Activated CD4-positive, alpha-beta T cell treated with anti-CD3 and anti-CD28 coated beads for 4 hours (primary cell): ENCODE data around the gene PSMB7.
A peak's percentile ranks its signal among the peaks of the same experiment; 100 is the strongest.

Experiments
- DNase-seq, 2 donors: peaks; one replicate each; pipeline ENCODE4 v3.0.0-alpha.2; 2020

PSMB7 gene

DNA sequence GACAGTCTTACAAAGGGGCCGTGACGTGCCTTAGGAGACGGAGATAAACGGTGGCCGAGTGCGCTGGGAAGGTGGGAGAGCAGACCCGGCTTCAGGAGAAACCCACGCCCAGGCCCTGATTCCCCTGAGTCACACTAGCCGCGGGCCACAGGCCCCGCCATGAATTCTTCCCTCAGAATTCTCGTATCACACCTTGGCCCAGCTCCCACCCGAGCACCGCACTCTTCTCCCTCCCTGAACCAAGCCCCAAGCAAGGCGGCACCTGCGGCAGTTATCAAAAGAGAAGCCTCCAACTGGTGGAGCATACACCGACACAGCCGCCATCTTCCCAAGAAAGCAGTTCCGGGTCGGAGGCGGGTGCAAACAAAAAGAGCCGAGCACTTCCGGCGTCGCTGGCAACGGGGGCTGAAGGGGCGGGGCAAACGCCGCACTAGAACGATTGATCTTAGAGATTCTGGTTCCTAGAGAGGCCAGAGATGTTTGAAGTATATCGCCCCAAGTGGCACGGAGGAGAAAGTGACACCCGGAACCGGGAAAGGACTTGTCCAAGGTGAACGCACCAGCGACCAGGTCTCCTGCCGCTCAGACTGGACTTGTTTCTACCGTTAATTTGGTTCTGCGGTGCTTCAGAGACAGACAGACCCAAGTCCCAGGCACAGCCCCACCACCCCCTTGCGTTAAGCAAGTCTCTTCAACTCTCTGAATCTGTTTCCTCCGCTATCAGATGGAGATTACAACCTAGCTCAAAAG, at the start of gene PSMB7:
Gene PSMB7, minus strand, starts transcription at position 341 of the 750 bp plus-strand sequence. Its CDS starts 17 bp downstream, at position 324.
- peak; percentile 97 to 98 for DNase-seq

DNA sequence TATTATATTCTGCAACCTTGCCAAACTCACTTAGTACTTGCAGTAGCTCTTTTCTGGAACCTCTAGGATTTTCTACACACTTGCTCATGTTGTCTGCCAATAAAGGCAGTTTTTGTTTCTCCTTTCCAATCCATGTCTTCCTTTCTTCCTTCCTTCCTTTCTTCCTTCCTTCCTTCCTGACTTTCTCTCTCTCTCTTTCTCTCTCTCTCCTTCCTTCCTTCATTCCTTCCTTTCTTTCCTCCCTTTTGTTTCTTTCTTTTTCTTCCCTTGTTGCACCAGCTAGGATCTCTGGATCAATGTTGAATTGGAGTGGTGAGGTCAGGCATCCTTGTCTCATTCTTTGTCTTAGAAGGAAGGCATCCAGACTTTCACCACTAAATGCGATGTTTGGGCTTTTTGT, 47.5 kb upstream of the PSMB7 start:
- DNase-seq: no peak

- no peak for DNase-seq
Measured at GRCh38 chr9:124458441-124458840, 43.2 kb upstream of the PSMB7 start.

DNA sequence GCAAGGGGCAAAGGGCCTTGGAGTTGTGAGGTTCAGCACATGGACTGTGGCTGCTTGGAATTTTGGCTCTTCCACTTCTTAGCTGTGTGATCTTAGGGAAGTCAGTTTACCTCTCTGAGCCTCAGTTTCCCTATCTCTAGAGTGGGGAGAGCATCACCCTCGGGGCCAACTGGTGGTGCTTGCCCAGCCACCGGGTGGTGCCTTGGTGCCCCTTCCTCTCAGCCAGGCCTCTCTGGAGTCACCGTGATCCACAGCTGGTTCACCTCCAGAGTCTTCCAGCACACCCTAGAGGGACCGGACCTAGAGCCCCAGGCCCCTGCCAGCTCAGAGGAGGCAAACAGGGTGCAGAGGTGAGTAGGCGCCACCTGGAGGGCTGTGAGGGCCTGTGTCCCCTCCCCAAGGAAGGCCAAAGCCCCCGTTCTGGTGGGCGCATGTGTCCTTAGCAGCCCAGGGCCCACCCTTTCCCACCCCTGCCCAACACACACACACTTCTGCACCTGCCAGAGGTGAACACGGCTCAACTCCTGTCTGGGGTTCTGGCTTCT, 42.7 kb upstream of the PSMB7 start:
- DNase-seq: no peak

DNA sequence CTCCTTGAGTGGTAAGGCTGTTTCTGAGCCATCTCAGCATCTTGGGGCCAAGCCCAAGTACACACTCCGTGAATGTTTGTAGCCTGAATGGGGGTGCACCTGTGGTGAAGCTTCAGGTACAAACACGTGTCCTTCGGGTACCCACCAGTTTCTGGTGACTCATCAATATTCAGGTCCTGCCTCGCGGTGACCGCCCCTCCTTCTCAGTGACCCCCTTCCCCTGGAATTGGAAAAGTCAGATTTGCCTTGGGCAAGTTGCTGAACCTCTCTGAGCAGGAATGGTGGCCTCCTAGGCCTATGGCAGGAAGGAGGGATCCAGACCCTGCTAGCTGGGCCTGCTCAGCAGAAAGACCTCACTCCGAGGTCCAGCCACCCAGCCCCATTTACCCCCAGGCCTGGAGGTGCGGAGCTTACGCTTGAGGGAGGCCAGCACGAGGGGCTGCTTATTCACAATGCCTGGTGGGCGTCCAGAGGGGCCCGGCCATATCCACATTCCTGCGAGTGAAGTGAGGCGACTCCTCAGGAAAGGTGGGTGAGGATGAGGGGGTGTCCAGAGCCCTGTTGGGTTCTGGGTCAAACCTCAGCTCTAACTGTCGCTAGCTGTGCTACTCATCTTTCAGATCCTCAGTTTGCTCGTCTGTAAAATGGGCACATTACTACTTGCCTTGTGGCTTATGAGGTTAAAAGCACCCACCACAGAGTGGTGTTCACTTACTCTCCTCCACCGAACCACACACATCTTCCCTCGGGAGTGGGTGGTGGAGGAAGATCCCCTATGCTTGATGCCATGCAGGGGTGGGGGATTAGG, 42.0 kb upstream of the PSMB7 start:
- no peak for DNase-seq

GRCh38 chr9:124456341-124457078, 41.3 kb upstream of the PSMB7 start:
- DNase-seq: no peak

- no peak for DNase-seq
Measured at GRCh38 chr9:124455820-124456219, 40.6 kb upstream of the PSMB7 start.

DNA sequence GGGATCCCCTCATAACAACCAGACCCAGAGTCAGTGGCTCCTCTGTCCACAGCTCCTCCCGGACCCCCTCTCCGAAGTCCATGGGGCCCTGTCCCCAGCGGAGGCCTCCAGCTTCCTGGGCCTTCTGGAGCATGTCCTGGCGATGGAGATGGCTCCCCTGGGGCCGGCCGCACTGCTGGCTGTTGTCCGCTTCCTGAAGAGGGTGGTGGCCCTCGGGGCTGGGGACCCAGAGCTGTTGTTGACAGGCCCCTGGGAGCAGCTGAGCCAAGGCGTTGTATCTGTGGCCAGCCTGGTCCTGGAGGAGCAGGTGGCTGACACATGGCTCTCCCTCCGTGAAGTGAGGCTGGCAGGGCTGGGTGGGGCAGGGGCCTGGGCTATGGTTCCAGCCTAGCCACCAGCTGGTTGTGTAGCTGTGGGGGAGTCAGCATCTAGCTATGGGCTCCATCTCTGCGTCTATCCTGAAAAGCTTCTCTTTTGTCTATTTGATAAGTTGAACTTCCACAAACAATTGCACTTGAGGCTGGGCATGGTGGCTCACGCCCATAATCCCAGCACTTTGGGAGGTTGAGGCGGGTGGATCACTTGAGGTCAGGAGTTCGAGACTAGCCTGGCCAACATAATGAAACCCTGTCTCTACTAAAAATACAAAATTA, 39.7 kb upstream of the PSMB7 start:
- DNase-seq: no peak

DNA sequence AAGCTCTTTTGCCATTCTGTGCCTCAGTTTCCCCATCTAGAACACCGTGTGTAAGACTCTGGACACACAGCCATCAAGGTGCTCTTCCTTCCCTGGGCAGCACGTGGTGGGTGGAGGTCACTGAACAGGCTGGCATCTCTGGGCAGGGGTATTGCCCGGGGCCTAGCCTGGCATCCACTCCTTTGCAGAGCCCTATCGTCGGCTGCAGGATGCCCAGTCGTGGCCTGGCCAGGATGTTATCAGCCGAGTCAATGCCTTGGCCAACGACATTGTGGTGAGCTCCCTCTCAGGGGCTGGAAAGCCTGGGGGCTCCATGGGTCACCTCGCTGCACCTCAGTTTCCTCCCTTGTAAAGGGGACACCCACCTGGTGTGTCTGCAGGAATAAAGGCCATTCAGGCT, 39.1 kb upstream of the PSMB7 start:
- DNase-seq: no peak

- no peak for DNase-seq
Measured at GRCh38 chr9:124453586-124454191, 38.4 kb upstream of the PSMB7 start.

DNA sequence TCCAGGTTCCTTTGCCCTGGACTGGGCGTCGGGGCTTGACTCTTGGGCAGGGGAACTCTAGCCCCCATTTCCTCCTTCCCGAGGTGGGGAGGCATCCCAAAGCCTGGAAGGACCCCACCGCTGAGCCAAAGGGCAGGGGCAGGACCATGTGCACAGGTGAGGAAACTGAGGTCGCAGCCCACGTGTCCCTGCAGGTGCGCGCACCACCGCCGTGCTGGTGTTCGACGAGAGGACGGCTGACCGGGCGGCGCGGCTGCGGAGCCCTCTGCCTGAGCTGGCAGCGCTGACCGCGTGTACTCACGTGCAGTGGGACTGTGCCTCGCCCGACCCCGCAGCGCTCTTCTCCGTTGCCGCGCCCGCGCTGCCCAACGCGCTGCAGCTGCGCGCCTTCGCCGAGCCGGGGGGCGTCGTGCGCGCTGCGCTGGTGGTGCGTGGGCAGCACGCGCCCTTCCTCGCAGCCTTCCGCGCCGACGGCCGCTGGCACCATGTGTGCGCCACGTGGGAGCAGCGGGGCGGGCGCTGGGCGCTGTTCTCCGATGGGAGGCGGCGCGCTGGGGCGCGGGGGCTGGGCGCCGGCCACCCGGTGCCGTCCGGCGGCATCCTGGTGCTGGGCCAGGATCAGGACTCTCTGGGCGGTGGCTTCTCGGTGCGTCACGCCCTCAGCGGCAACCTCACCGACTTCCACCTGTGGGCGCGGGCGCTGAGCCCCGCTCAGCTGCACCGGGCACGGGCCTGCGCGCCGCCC, 37.8 kb upstream of the PSMB7 start:
- DNase-seq: no peak

DNA sequence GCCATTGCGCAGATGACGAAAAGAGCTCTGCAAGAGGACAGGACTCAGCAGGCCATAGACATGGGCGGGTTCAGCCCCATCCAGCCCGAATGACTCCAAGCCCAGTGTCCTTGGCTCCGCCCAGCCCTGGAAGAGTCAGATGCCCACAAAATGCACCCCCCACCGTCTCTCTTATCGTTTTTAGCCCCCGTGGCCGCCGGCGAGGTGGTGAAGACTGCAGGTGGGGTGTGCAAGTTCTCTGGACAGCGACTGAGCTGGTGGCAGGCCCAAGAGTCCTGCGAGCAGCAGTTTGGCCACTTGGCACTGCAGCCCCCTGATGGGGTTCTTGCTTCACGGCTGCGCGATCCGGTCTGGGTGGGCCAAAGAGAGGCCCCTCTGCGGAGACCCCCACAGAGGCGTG, 37.1 kb upstream of the PSMB7 start:
- DNase-seq: no peak

- no peak for DNase-seq
Measured at GRCh38 chr9:124450931-124451661, 35.9 kb upstream of the PSMB7 start.

DNA sequence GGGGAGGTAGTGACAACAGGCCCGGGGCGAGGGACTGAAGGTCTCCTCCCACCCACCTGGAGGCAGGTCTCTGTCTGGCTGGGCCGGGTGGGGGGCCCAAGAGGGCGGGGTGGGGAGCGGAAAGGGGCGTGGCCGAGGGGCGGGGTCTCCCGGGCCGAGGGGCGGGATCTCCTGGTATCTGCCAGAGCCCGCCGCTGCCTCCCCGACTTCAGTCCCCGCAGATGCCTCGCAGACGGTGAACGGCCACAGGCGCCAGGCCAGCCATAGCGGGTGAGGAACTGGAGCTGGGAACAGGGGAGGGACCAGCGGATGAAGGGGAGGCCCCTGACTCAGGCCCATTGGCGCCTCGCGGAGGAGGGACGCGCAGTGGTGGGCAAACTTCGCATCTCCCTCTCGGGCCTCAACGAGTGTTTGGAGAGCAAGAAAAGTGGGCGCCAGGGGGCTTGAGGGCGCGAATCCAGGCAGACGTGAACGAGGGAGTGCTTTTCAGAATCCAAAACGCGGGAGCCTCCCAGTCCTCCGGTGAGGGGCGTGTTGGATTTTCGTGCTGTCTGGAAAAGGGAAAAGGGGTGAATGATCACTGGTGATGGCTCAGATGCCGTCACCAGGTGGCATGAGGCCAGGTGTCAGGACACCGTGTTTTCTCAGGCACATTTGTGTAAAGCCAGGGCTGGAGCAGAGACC, 35.1 kb upstream of the PSMB7 start, which contains the start of gene ADGRD2:
Gene ADGRD2, plus strand, starts transcription at position 211 of the 684 bp plus-strand sequence. CDS start 1,216 bp downstream, outside the sequence.
- DNase-seq: no peak

DNA sequence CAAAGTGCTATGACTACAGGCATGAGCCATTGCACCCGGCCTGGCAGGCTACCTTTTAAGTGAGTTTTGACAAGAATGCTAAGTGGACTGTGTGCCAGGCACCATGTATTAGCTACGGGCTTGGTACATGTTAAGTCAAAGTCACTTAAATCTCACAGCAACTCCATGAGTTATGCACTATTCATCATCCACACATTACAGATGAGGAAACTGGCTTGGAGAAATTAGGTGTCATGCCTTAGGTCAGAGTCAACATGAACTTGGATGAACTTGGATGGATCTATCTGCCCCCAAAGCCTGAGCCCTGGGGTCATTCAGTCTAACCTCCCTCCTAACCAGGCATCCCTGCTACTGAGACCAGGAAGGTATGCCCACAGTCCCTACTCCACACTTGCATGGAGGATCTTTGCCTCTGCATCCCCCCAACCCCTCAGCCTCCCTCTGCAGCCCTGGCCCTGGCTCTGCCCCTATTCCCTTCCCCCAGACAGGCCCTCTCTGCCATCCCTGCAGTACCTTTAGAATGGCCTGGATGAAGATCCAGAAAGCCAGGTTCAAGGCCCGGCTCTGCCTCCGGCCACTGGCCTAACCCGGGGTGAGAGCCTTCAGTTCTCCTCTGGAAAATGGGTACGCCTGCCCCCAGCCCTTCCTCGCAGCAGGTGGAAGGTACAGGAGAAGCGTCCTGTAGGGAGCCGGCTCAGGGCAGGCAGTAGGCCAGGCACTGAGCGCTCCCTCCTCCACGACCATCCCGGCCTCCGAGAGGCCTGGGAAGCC, 34.3 kb upstream of the PSMB7 start:
- no peak for DNase-seq

DNA sequence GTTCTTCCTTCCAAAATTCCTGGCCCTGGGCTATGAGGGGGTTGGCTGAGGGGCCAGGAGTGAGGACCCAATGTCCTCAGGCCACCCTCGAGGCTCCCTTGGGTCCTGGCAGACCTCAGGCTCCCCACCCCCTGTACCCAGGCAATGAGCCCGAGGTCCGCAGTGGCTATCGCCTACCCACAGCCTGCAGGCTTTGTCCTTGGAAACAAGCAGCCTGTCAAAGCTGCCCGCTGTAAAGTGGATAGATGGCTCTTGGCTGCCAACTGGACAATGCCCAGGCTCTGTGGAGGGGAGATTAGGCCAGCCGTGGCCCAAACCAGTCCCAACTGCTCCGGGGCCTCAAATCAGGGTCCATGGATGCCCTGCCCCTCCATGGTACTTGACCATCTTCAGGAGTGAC, 32.8 kb upstream of the PSMB7 start:
- no peak for DNase-seq

GRCh38 chr9:124447297-124447661, 32.0 kb upstream of the PSMB7 start:
- DNase-seq: no peak

DNA sequence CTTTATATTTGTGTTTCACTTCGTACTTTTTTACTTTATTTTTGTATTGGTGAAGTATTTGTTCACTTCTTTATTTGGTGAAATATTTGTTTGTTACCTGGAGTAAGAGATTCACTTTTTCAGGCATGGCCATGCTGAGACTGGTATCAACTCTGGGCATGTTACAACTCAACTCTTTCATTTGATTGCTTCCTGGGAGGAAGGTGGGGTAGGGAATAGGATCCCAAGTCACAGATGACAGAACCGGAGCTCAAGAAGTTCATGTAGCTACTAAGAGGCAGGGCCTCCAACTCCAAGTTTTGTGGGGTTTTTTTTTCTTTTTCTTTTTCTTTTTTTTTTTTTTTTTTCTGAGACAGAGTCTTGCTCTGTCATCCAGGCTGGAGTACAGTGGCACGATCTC, 28.9 kb upstream of the PSMB7 start:
- DNase-seq: no peak

DNA sequence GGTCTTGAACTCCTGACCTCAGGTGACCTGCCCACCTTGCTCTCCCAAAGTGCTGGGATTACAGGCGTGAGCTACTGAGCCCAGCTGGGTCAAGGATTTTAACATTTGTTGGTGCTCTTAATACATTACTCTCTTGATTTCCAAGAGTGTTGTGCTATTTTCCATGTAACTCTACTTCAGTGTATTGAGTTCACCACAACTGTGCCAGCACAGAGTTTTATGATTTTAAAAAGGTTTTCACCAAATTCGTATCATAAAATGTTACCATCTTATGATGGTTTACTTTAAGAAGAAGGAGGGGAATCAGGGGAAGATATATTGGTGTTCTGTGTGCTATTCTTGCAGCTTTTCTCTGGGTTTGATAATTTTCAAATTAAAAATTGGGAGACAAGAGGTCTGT, 28.4 kb upstream of the PSMB7 start:
- no peak for DNase-seq
